ENCODE results near the gene LRP5.

GRCh38 chr11:68264741-68265540, 47.5 kb upstream of the LRP5 start:
- TF ChIP-seq, protein P1, sequence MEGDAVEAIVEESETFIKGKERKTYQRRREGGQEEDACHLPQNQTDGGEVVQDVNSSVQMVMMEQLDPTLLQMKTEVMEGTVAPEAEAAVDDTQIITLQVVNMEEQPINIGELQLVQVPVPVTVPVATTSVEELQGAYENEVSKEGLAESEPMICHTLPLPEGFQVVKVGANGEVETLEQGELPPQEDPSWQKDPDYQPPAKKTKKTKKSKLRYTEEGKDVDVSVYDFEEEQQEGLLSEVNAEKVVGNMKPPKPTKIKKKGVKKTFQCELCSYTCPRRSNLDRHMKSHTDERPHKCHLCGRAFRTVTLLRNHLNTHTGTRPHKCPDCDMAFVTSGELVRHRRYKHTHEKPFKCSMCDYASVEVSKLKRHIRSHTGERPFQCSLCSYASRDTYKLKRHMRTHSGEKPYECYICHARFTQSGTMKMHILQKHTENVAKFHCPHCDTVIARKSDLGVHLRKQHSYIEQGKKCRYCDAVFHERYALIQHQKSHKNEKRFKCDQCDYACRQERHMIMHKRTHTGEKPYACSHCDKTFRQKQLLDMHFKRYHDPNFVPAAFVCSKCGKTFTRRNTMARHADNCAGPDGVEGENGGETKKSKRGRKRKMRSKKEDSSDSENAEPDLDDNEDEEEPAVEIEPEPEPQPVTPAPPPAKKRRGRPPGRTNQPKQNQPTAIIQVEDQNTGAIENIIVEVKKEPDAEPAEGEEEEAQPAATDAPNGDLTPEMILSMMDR (IDR thresholded peaks at IDR 0.05), result no peak
- TF ChIP-seq POLR2A (IDR thresholded peaks at IDR 0.05), result no peak
- TF ChIP-seq POLR2AphosphoS5 (IDR thresholded peaks at IDR 0.05; ENCODE audit: insufficient read depth in 1 of 2, low read depth in 1 of 2), result no peak

Data from vagina (tissue), 2 donors.